GM21447 (cell line): ENCODE measurements around the gene NRROS.
"Not testable (repeated sequence)": the region's sequence is repeated elsewhere in the genome, so short reads cannot be mapped to it uniquely, and the experiment has no call there.

Experiments
- ATAC-seq: cut with Tn5 transposase; IDR thresholded peaks from one replicate; pipeline ENCODE4 v1.9.1; 2021; ENCODE audit not compliant: unreplicated experiment

The NRROS gene

DNA sequence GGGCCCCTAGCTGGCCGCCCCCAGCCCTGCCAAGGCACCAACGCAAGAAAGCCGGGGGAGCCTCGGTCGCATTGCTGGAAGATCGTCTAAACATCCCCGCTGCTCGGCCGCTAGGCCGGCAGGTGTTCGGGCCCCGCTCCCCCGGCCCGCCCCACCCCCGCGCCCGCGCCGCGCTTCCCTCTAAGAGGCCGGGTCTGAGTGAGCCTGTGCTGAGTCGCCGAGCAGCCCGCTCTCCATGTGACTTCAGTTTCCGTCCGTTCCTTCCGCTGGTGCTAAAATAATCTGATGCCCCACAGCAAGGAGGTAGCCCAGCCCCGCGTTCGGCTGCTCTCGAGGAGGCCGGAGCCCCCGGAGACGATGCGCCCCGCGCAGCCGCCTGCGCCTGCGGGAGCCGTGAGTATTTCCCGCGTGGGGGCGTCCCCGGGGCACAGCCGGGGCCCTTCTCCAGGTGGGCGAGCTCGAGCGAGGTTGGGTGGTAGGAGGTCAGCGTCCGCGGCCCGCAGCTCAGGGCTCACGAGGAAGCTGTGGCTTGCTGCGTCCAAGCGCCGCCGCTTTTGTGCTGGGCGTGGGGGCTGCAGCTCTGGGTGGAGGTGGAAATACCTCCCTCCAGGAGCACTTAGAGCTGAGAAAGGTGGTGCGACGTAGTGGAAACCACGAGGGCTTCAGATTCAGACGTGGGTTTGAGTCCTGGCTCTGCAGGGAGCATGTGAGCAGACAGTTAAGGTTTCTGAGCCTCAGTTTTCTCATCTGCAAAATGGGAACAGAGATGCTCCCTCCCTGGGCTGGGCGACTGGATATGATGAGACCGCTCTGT, at the start of gene NRROS:
Gene NRROS, plus strand, starts transcription at position 212 of the 814 bp plus-strand sequence. CDS start 14,846 bp downstream, outside the sequence.
- peak; percentile 38 for ATAC-seq

DNA sequence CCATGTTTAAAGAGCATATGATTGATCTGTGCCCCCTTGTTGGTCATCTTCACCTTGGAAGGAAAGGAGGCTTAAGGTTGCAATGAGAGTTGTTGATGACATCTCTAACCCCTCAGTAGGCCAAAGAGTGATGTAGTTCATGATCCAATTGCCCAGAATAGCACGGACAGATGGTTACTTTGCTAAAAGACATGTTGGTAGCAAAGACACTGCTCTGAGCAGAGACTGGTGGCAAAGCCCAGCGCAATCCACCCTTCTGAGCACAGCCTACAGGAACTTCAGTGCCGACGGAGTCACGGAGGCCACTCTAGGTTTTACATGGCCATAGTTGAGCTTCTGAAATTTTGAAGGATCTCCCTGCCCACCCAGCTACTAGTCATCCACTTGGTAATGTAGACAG, 49.2 kb upstream of the NRROS start:
- no peak for ATAC-seq

DNA sequence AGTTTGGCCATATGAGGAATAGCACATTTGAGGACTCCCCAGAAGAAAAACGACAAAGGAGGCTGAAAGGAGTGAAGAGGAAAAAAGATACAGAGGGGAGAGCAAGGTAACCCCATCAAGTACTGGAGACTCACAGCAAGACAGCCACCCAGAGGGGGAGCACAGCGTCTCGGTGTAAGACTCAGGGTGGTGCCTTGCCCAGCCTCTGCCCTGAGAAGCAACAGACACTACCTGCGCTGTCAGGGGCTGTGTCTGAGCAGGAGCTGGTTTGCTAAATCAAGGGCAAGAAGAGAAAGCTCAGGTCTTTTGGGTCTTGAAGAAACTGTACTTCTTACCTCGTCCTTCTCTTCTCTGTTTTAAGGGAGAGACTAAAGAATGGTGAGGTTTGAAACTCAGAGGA, 43.1 kb upstream of the NRROS start:
- no peak for ATAC-seq

DNA sequence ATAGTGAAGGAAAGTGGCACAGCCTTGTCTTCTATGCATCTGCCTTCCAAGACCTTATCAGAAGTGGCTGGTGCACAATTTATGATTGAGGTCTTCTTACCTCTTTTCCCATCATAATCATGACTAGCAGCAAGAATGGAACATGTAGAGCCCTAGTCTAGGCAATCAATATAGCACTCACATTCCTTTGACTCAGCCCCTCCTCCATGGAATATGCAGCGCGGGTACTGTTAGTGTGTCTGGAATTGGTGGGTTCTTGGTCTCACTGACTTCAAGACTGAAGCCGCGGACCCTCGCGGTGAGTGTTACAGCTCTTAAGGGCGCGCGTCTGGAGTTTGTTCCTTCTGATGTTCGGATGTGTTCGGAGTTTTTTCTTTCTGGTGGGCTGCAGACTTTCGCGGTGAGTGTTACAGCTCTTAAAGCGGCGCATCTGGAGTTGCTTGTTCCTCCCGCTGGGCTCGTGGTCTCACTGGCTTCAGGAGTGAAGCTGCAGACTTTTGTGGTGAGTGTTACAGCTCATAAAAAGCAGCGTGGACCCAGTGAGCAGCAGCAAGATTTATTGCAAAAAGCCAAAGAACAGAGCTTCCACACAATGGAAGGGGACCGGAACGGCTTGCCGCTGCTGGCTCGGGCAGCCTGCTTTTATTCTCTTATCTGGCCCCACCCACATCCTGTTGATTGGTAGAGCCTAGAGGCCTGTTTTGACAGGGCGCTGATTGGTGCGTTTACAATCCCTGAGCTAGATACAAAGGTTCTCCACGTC, 41.3 kb upstream of the NRROS start:
- ATAC-seq, result not testable (repeated sequence)

DNA sequence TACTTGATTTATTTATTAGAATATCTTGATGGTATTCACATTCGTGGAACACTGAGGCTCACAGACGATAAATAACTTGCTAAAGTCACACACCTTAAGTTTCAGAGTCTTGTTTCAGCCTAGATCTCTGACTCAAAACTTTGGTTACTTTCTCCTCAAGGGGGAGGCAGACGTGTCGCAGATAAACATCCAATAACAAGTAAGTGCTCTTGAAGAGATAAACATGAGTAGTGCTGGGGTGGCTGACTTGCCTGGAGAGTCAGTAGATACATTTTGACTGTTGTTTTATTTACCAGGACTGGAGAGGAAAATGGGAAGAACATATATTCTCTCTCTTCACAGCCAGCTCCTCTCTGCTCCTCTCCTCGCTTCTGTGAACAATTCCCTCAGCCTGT, 39.8 kb upstream of the NRROS start:
- no peak for ATAC-seq

DNA sequence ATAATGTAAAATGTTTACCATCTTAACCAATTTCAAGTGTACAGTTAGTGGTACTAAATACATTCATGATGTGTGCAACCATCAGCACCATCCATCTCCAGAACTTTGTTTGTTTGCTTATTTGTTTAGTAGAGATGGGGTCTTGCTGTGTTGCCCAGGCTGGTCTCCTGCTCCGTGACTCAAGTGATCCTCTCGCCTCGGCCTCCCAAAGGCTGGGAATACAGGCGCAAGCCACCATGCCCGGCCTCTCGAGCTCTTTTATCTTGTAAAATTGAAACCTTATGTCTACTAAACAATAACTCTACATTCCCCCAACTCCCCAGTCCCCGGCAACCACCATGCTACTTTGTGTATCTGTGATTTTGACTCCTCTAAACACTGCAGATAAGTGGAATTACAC, 39.1 kb upstream of the NRROS start:
- no peak for ATAC-seq

DNA sequence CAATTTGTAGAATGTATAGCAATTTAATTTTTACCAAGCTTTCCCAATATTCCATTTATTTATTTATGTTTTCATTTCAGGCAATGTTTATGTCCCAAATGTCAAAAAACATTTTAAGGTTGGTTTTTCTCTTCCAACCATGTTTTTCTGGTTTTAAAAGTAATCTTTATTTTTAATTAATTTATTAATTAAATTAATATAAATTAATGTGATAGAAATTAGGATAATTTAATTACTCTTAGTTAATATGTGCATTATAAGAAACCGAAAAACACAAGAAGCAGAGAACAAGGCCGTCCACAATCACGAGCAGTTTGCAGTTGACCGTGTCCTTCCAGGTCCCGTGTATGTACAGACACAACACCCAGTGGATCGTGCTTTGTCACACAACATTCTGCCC, 36.8 kb upstream of the NRROS start:
- no peak for ATAC-seq

DNA sequence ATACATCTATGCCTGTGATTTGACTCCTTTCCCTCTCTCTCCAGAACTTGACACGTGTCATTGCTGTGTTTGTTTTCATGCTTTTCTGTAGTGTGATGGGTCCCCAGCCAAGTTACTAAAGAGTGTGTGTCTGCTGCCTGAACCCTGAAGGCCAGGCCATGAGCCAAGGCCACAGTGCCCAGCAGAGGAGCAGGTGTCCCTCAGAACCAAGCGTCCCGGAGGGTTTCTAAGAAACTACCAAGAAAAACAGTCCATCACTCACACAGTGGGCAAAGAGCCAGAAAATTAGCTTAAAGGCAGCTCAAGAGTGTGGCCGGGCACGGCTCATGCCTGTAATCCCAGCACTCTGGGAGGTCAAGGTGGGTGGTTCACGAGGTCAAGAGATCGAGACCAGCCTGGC, 35.8 kb upstream of the NRROS start:
- no peak for ATAC-seq

DNA sequence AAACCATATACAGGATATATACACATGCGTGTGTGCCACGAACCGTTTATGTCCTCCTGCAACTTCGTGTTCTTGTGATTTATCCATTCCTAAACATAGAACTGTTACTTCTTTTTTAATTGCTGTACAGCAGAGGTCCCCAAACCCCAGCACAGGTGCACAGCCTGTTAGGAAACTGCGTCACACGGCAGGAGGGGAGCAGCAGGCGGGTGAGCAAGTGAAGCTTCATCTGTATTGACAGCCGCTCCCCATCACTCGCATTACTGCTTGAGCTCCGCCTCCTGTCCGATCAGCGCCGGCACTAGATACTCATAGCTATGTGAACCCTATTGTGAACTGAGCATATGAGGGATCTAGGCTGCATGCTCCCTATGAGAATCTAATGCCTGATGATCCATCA, 34.9 kb upstream of the NRROS start:
- no peak for ATAC-seq

DNA sequence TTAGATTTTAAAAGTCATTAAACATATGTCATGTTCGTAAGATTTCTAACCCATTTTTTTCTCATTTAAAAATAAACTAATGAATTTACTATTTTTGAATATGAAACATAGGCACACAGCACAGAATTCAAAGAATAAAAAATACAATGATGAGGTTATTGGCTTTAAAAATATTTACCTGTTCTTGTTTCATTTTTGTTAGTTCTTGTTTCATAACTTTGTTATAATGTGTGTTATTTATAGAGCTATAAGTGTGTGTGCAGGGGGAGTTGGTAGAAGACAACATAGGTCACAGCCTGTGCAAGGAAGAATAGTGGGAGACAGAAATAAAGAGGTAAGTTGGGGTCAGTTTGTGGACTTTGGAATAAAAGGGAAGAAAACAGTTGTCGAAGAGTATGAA, 30.8 kb upstream of the NRROS start:
- ATAC-seq, result no peak

DNA sequence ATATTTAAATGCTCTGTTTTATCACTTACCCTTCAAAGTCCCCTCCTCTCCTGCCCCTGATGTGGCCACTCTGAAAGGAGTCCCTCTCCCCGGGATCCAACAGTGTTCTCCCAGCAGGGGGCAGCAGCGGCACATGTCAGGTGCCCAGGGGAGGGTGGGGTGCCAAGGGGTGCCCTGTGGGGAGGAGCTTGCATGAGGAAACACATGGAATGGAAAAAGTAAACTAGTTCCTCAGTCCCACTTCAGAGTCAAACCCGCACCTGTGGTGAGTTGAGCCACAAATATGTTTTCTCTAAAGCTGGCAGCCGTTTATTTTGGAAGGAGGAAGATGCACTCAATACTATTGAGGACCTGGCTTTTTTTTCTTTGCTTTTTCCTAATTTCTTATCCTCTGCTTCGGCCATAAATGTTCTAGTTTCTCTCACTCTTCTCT, 30.1 kb upstream of the NRROS start:
- peak; percentile 86 for ATAC-seq

DNA sequence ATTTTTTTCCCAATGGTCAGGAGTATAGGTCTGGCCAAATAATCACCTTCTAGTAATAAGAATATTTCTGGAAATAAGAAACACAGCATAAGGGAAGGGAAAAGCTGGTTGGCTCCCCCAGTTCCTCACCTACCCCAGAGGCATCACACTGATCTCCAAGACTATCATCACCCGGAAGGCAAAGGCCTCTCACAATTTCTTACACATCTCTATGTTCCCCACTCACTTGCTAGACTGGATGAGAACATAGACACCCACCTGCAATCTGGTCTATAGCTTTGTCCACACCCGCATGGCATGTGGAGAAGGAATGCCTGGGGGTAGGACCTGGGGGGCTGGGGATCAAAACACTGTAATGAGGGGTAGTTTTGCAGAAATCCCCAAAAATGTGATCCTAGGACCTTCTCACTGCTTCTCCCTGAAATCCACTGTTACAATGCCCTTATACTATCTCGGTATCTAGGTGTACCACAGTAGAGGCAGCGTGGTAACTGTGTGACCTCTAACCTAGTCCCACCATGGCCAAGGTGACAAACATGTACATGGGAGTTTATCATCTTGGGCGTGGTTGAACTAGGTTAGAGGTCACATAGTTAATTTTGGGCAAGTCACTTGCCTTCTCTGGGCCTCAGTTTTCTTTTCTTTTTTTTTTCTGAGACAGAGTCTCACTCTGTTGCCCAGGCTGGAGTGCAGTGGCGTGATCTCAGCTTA, 29.5 kb upstream of the NRROS start:
- no peak for ATAC-seq

DNA sequence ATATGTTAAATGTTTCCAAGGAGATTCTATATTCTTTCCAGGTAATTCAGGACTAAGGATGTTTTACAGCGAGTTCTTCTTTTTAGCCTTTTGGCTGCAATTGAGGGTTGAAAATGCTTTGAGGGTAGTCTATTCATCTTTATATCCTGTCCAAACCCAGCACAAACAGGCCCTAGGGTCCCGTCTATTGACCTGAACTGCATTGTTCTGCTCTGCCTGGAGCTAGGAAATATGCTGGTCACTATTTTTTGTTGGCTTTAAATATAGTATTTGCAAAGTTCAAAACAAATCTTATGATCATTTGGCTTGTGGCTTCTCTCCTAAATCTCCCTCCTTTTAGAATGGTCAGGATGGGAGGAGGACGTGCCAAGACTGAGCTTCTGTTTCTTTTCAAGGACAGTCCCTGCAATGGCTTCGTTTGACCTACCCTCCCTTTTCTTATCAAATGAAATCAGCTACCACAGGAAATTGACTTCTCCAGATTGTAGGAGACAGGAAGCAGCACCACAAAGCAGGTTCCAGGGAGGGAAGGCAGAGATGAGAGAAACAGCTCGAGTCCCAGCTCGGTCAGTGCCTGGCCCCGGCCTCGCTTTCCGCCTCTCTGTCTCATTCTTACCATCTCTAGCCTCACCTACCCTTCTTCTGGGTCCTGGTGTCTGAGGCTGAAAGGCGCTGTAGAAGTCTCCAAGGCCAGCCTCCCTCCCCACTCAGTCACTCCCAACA, 27.6 kb upstream of the NRROS start:
- ATAC-seq, result no peak

DNA sequence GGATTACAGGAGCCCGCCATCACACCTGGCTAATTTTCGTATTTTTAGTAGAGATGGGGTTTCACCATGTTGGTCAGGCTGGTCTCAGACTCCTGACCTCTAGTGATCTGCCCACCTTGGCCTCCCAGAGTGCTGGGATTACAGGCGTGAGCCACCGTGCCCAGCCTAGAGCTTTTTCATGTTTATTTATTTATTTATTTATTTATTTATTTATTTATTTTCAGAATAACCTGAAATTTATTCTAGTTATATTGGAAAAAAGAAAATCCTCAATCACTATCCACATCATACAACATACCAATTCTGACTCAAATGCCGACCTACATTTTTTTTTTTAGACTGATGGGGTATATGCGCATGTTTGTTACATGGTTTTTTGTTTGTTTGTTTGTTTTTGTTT, 24.3 kb upstream of the NRROS start:
- ATAC-seq, result not testable (repeated sequence)

DNA sequence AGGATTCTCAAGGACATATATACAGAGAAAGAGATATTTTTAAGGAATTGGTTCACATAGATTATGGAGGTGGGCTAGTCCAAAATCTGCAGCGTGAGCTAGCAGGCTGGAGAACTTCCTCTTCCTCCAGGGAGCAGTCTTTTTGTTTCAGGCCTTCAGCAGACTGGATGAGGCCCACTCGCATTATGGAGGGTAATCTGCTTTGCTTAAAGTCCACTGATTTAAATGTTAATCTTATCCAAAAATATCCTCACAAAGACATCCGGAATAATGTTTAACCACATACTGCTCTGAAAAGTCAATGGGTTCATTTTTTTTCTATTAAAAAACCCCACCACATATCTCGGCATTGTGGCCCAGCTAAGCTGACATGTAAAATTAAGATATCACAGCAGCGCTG, 22.2 kb upstream of the NRROS start:
- ATAC-seq, result no peak

DNA sequence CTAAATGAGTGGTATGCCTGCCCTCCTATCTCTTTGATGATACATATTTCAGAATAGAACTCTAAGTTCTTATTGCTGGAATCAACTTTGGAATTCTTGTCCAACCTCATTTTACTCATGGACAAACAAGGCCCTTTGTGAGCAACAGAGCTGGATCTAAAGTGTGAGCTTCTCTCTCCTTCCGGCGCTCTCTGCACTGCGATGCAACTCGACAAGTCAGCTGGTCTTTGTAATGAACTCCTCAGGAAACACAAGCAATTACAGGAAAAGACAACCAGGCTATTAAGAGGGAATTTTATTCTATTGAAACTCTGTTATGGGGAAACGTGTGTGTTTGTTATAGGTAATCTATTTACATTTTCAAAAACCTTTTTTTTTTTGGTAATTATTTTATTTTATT, 20.3 kb upstream of the NRROS start:
- ATAC-seq, result no peak

DNA sequence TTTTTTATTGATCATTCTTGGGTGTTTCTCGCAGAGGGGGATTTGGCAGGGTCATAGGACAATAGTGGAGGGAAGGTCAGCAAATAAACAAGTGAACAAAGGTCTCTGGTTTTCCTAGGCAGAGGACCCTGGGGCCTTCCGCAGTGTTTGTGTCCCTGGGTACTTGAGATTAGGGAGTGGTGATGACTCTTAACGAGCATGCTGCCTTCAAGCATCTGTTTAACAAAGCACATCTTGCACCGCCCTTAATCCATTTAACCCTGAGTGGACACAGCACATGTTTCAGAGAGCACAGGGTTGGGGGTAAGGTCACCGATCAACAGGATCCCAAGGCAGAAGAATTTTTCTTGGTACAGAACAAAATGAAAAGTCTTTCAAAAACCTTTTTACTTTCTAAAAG, 19.9 kb upstream of the NRROS start:
- not testable (repeated sequence) for ATAC-seq

DNA sequence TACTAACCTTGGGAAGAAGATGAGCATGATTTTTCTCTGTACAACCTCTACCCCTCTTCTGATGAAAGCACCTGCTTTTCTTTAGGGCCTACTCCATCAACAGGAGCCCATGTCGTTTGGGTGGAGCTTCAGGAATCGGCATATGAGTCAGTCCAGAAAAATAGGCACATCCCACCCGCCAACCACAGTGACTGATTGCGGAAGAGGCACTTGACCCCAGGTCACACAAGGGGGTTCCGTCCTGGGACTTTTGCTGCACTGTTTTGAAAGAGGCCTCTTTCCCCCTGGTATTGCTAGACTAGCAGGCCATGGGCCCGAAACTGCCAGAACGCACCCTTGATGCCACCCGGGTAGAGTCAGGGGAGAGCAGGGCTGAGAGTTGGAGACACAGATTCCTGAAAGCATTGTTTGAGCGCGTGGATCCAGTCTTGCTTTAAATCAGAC, 19.3 kb upstream of the NRROS start:
- ATAC-seq, result peak; percentile 63

DNA sequence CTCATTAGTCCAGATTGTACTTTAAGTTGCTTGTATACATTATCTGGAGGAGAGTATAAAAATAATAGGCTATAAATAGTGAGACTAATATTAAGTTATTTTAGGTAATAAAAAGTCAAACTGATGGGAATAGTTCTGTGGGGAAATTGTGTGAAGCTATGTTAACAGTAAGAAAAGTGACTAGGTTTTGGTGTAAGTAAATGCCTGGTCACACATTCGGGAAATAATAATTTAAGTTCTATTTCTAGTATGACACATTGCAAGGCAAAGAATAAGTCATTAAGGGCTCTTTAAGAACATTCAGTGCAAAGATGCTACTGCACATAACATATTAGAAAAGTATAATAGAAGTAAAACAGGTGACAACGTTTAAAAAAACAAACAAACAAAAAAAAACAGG, 18.8 kb upstream of the NRROS start:
- ATAC-seq, result no peak

DNA sequence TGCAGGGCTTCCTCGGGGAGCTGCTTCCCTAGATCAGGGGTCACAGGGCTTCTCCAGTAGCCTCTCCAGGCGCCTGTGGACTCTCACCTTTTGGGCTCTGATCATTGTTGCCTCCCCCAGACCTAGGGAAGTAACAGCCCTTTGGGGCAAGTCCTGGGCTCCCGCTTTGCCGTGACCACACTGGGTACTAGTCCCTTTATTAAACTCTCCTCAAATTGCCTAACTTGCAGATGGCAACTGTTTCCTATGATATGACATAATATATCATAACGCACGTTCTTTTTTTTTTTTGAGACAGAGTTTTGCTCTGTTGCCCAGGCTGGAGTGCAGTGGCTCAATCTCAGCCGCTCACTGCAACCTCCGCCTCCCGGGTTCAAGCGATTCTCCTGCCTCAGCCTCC, 17.9 kb upstream of the NRROS start:
- no peak for ATAC-seq
